ENCODE results near the gene TMEM87B.
A peak's percentile ranks its signal among the peaks of the same experiment; 100 is the strongest.
"Not testable (repeated sequence)": the region's sequence is repeated elsewhere in the genome, so short reads cannot be mapped to it uniquely, and the experiment has no call there.

Gene TMEM87B

GRCh38 chr2:112075490-112076260, 20.6 kb downstream of the TMEM87B start:
- DNase-seq, result no peak

GRCh38 chr2:112077814-112078213, 22.7 kb downstream of the TMEM87B start:
- DNase-seq, result no peak

DNA sequence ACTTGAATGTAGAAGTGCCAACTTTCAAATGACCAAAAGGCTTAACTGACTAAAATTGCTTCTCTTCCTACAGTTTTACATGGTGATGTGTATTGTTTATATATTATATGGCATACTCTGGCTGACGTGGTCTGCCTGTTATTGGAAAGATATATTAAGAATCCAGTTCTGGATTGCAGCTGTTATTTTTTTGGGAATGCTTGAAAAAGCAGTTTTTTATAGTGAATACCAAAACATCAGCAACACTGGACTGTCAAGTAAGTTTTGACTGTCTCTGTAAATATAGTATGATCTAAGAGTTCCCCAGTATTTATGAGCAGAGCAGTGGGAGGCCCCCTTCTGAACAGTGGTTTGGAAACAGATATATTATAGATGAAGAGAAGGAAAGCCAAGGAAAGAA, 26.2 kb downstream of the TMEM87B start:
- DNase-seq, result no peak

- no peak for DNase-seq
Observed at GRCh38 chr2:112084689-112085374, 29.8 kb downstream of the TMEM87B start.

DNA sequence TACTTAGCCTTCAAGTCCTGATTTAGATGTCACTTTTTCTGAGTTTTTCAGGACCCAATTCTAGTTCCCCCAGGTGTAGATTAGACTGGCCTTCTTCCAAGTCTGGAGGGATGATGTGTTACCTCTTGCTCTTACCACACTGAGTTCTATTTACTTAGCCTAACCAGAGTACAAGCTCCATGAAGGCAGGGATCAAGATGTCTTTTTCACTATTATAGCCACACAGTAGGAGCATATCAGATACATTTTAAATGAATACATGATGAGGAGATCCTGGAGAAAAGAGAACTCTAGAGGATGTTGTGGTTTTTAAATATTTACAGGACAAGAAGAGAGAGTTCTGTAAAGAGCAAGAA, 30.3 kb downstream of the TMEM87B start:
- DNase-seq, result no peak

GRCh38 chr2:112085916-112086669, 31.0 kb downstream of the TMEM87B start:
- DNase-seq, result no peak

GRCh38 chr2:112087346-112088020, 32.4 kb downstream of the TMEM87B start:
- DNase-seq, result no peak

GRCh38 chr2:112089375-112089774, 34.3 kb downstream of the TMEM87B start:
- no peak for DNase-seq

- no peak for DNase-seq
Observed at GRCh38 chr2:112092286-112093041, 37.4 kb downstream of the TMEM87B start.

DNA sequence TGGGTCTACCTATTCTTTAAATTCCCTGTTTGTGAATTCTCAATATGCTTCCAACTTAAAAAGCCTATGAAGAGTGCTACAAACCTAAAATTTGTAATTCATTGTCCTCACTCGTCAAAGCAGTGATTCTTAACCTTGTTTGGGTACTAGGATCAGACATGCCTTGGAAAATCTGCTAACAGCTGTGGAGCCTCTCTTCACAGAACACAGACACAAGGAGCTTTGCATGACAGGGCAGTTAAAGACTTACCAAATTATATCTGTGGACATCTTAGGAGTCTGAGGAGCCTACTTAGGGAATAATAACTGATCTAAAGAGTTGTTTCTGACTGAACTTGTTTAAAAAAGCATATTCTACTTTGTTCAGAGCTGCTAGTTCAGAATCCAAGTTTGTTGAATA, 38.1 kb downstream of the TMEM87B start:
- no peak for DNase-seq

- DNase-seq, result no peak
Observed at GRCh38 chr2:112095681-112096080, 40.6 kb downstream of the TMEM87B start.

DNA sequence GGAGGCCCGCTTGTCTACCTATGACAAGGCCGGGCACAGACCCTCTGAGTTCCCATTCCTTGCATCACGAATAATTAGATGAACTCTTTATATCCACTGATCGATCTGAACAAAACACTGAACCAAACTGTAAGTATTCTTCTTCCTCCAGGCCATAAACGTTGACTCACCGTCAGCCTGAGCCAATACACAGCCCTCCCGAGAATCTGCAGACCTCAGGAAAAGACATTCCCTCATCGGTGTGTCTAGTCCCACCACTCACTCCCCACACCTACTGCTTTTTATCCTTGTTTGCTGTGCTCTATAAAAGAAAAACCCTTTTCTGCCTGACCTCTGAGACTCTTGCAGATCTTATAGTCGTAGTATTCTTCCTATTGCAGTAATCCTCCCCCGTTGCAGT, 41.0 kb downstream of the TMEM87B start:
- DNase-seq, result no peak

GRCh38 chr2:112108178-112108832, 53.2 kb downstream of the TMEM87B start:
- no peak for DNase-seq

DNA sequence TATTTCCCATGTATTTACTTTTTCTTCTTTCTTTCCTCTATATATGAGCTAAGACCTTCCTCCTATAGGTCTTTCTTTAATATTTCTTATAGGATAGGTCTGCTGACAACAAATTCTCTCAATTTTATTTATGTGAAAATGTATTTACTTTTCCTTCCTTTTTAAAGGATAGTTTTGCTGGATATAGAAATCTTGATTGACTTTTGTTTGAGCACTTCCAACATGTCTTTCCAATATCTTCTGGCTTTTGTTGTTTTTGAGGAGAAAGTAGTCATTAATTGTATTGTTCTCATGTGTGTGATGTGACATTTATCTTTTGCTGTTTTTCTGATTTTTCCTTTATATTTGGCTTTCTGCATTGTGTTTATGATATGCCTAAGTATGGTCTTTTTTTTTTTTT, 54.2 kb downstream of the TMEM87B start:
- DNase-seq, result no peak

- DNase-seq, result no peak
Observed at GRCh38 chr2:112110966-112111365, 55.9 kb downstream of the TMEM87B start.

- not testable (repeated sequence) for DNase-seq
Observed at GRCh38 chr2:112113354-112113753, 58.3 kb downstream of the TMEM87B start.

DNA sequence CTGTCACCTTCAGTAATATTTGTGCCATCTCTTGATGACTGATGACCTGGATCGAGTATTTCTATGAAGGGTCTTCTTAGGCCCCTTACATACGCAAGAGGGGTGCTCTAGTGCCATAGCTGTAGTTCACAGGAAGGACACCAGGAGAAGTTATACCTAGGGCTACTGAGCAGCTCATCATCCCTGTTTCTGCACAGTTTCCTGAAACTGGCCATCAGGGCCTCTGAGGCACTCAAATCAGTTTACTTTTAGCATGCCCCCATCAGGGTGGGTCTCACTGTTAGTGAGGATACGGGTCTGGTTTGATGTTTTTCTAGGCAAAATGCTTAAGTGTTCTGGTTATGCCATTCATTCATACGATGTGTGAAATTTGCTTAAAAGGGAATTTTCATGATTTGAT, 63.1 kb downstream of the TMEM87B start:
- DNase-seq, result no peak

DNA sequence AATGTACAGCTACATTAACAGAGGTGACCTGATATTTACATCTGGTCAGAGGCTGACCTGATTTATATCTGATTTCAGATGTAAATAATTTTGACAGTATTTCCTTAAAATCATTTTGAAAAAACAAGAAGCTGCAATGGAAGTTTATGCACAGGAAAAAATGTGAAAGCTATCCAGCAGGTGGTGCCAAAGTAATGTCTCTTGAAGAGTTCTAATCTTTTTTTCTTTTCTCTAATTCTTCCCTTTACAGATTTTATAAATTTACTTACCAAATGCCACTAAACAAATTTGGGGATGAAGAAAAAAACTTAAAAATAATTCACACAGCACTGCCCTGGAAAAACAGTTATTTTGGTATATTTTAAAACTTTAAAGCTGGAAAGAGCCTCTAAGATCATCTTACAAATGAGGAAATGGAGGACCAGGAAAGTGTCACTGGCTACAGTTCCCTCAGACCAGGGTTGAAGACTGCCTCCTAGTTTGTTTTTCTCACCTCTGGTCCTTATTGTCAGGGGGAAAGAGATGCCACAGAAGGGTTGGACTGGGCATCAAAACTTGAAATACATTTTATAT, 66.7 kb downstream of the TMEM87B start:
- peak; percentile 28 for DNase-seq

DNA sequence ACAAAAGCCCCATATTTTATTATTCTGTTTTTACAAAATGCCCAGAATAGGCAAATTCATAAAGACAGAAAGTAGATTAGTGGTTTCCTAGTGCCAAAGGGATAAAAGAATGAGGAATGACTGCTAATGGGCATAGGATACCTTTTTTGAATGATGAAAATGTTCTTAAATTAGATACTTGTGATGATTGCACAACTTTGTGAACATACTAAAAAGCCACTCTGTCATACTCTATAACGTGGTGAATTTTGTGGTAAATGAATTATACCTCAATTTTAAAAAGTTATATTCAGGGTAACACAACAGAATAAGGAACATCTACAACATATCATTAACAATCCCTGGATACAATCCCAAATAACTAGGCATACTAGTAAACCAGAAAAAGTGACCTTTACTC, 74.0 kb downstream of the TMEM87B start:
- no peak for DNase-seq

GRCh38 chr2:112133344-112133743, 78.3 kb downstream of the TMEM87B start:
- no peak for DNase-seq

- DNase-seq, result no peak
Observed at GRCh38 chr2:112134120-112134519, 79.1 kb downstream of the TMEM87B start.

- DNase-seq, result no peak
Observed at GRCh38 chr2:112136096-112136495, 81.0 kb downstream of the TMEM87B start.

All from T-helper 9 cell (primary cell).